ENCODE measurements around the gene DICER1. TPM values are rescaled to one million over a fixed set of nuclear protein-coding genes. Genes with fewer than 3 reads are reported as not detected.
A peak's percentile ranks its signal among the peaks of the same experiment; 100 is the strongest.
"Not testable (repeated sequence)": the region's sequence is repeated elsewhere in the genome, so short reads cannot be mapped to it uniquely, and the experiment has no call there.

The DICER1 gene
- total RNA-seq, 2 experiments from 2014 or later: 62.7 to 65.5 TPM

GRCh38 chr14:95151561-95151960 lies 5.8 kb downstream of the DICER1 start:
- Mint-ChIP-seq H3K27me3 (no peaks in the 10 kb centered on the region), H3K4me3 (no peak overlapping the region), H3K27ac (no peak overlapping the region), H3K36me3 (peaks cover 16% of the 10 kb centered on the region), H3K9me3 (peaks cover 7% of the 10 kb centered on the region), H3K4me1 (peaks cover 35% of the 10 kb centered on the region)
- DNase-seq (no peak), ATAC-seq (ENCODE audit: low read depth) (no peak)
- POLR2A ChIA-PET: no interaction called here

DNA sequence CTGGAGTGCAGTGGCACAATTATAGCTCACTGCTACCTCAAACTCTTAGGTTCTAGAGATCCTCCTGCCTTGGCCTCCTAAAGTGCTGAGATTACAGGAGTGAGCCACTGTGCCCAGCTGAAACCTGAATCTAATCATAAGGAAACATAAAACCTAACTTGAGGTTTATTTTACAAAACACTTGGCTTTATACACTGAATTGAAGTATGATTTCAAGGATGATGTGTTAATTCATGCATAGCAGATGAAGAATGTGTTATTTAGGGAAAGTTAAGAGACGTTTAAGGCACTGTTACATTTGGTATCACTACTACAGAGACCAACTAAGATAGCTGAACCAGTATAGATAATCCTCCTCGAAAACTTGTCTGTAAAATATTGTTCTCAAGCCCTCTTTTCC lies 6.4 kb downstream of the DICER1 start:
- peaks cover 11% of the 10 kb centered on the region for H3K9me3 Mint-ChIP-seq
- no peak for DNase-seq
- H3K4me3 Mint-ChIP-seq: no peak overlapping the region
- H3K36me3 Mint-ChIP-seq: peaks cover 23% of the 10 kb centered on the region
- H3K27me3 Mint-ChIP-seq: no peaks in the 10 kb centered on the region
- no peak for ATAC-seq (ENCODE audit: low read depth)
- POLR2A ChIA-PET: no interaction called here
- H3K27ac Mint-ChIP-seq: peak overlapping the region; percentile 3
- peaks cover 32% of the 10 kb centered on the region for H3K4me1 Mint-ChIP-seq

GRCh38 chr14:95149441-95149840 lies 7.9 kb downstream of the DICER1 start:
- peaks cover 18% of the 10 kb centered on the region for H3K9me3 Mint-ChIP-seq
- H3K27me3 Mint-ChIP-seq: no peaks in the 10 kb centered on the region
- H3K4me1 Mint-ChIP-seq: peaks cover 26% of the 10 kb centered on the region
- DNase-seq: no peak
- POLR2A ChIA-PET: no interaction called here
- H3K4me3 Mint-ChIP-seq: no peak overlapping the region
- H3K36me3 Mint-ChIP-seq: peaks cover 31% of the 10 kb centered on the region
- peak overlapping the region; percentile 42 for H3K27ac Mint-ChIP-seq
- ATAC-seq (ENCODE audit: low read depth): no peak

GRCh38 chr14:95147597-95147996 lies 9.7 kb downstream of the DICER1 start:
- no peak overlapping the region for H3K4me3 Mint-ChIP-seq
- peaks cover 18% of the 10 kb centered on the region for H3K9me3 Mint-ChIP-seq

GRCh38 chr14:95146079-95146771 lies 11.1 kb downstream of the DICER1 start:
- POLR2A ChIA-PET: no interaction called here
- H3K9me3 Mint-ChIP-seq: peaks cover 18% of the 10 kb centered on the region
- H3K4me1 Mint-ChIP-seq: peaks cover 24% of the 10 kb centered on the region
- no peak overlapping the region for H3K4me3 Mint-ChIP-seq
- no peak for ATAC-seq (ENCODE audit: low read depth)
- DNase-seq: no peak
- H3K27me3 Mint-ChIP-seq: no peaks in the 10 kb centered on the region
- peaks cover 30% of the 10 kb centered on the region for H3K36me3 Mint-ChIP-seq
- no peak overlapping the region for H3K27ac Mint-ChIP-seq

More at GRCh38 chr14:95147597-95147996, 9.7 kb downstream of the DICER1 start:
- Mint-ChIP-seq H3K4me1 (peaks cover 29% of the 10 kb centered on the region), H3K27ac (no peak overlapping the region), H3K36me3 (peaks cover 30% of the 10 kb centered on the region), H3K27me3 (no peaks in the 10 kb centered on the region)
- DNase-seq: no peak
- ATAC-seq (ENCODE audit: low read depth): no peak
- POLR2A ChIA-PET: no interaction called here

- peaks cover 34% of the 10 kb centered on the region for H3K36me3 Mint-ChIP-seq
- H3K27ac Mint-ChIP-seq: no peak overlapping the region
- DNase-seq (no peak), ATAC-seq (ENCODE audit: low read depth) (no peak)
- no peaks in the 10 kb centered on the region for H3K27me3 Mint-ChIP-seq
- peaks cover 18% of the 10 kb centered on the region for H3K9me3 Mint-ChIP-seq
- POLR2A ChIA-PET: no interaction called here
- peaks cover 26% of the 10 kb centered on the region for H3K4me1 Mint-ChIP-seq
- no peak overlapping the region for H3K4me3 Mint-ChIP-seq
Measured at GRCh38 chr14:95144849-95145248, 12.5 kb downstream of the DICER1 start.

GRCh38 chr14:95143808-95144620 lies 13.3 kb downstream of the DICER1 start:
- peaks cover 24% of the 10 kb centered on the region for H3K4me1 Mint-ChIP-seq
- no peak overlapping the region for H3K4me3 Mint-ChIP-seq
- ATAC-seq (ENCODE audit: low read depth) (no peak), DNase-seq (no peak)
- H3K36me3 Mint-ChIP-seq: peaks cover 34% of the 10 kb centered on the region
- no peak overlapping the region for H3K27ac Mint-ChIP-seq
- POLR2A ChIA-PET: no interaction called here
- H3K27me3 Mint-ChIP-seq: no peaks in the 10 kb centered on the region
- H3K9me3 Mint-ChIP-seq: peaks cover 18% of the 10 kb centered on the region

DNA sequence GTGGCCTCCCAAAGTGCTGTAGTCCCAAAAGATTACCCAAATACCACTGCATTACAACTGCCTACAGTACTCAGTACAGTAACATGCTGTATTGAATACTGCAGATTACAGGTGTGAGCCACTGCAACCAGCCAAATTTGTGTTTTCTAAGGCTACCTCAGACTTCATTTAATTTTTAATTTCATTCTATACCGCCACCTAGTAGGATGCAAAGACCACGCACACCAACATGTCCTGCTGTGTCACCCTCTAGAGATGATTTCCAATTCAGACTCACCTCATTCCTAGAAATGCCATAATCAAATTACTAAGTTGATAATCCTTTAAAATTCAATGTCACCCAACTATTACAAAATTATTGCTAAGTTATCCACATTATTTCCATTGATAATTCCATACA lies 15.1 kb downstream of the DICER1 start:
- Mint-ChIP-seq H3K9me3 (peaks cover 14% of the 10 kb centered on the region), H3K4me3 (no peak overlapping the region), H3K4me1 (peaks cover 22% of the 10 kb centered on the region), H3K27ac (no peak overlapping the region), H3K36me3 (peaks cover 31% of the 10 kb centered on the region), H3K27me3 (no peaks in the 10 kb centered on the region)
- DNase-seq: no peak
- no peak for ATAC-seq (ENCODE audit: low read depth)
- POLR2A ChIA-PET: no interaction called here

DNA sequence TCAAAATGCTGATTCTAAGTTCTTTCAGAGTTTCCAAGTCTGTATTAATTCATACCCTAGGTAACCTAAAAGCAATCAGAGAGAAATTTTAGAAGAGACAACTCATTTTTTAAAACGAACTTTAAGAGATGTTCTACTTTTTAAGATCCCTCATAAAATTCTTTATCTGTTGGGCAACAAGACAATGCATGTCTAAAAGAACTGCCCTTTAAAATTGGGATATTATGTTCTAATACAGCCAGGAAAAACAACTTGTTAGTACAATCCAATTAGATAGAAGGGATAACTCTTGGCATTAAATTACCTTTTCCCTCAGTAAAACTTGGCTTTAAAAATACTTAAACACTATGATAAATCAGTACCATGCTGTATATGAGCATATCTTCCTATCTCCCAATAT lies 15.6 kb downstream of the DICER1 start:
- ATAC-seq (ENCODE audit: low read depth) (no peak), DNase-seq (no peak)
- Mint-ChIP-seq H3K4me3 (no peak overlapping the region), H3K36me3 (peaks cover 30% of the 10 kb centered on the region), H3K4me1 (peaks cover 22% of the 10 kb centered on the region), H3K27me3 (no peaks in the 10 kb centered on the region), H3K27ac (no peak overlapping the region), H3K9me3 (peaks cover 12% of the 10 kb centered on the region)
- POLR2A ChIA-PET: no interaction called here

GRCh38 chr14:95140060-95140858 lies 17.1 kb downstream of the DICER1 start:
- no peak overlapping the region for H3K4me3 Mint-ChIP-seq
- DNase-seq (no peak), ATAC-seq (ENCODE audit: low read depth) (no peak)
- H3K4me1 Mint-ChIP-seq: peaks cover 19% of the 10 kb centered on the region
- H3K27me3 Mint-ChIP-seq: no peaks in the 10 kb centered on the region
- H3K36me3 Mint-ChIP-seq: peaks cover 22% of the 10 kb centered on the region
- H3K9me3 Mint-ChIP-seq: peaks cover 5% of the 10 kb centered on the region
- H3K27ac Mint-ChIP-seq: no peak overlapping the region
- POLR2A ChIA-PET: interaction anchor here (0.6 kb wide), 1 partner anchor 38 kb away, joined by 3 read pairs; no protein-coding TSS in a partner anchor

- no peak for DNase-seq
- no peak overlapping the region for H3K4me3 Mint-ChIP-seq
- peaks cover 15% of the 10 kb centered on the region for H3K36me3 Mint-ChIP-seq
- POLR2A ChIA-PET: no interaction called here
- no peaks in the 10 kb centered on the region for H3K27me3 Mint-ChIP-seq
- H3K9me3 Mint-ChIP-seq: no peaks in the 10 kb centered on the region
- no peak overlapping the region for H3K27ac Mint-ChIP-seq
- ATAC-seq (ENCODE audit: low read depth): no peak
- peaks cover 14% of the 10 kb centered on the region for H3K4me1 Mint-ChIP-seq
Measured at GRCh38 chr14:95138876-95139275, 18.5 kb downstream of the DICER1 start.

GRCh38 chr14:95138455-95138854 lies 18.9 kb downstream of the DICER1 start:
- H3K27ac Mint-ChIP-seq; H3K9me3 Mint-ChIP-seq; H3K27me3 Mint-ChIP-seq; H3K4me3 Mint-ChIP-seq; ATAC-seq (ENCODE audit: low read depth); DNase-seq; POLR2A ChIA-PET: not testable (repeated sequence)
- Mint-ChIP-seq H3K4me1 (peaks cover 13% of the 10 kb centered on the region), H3K36me3 (peaks cover 15% of the 10 kb centered on the region)

- DNase-seq (no peak), ATAC-seq (ENCODE audit: low read depth) (no peak)
- no peaks in the 10 kb centered on the region for H3K27me3 Mint-ChIP-seq
- no peak overlapping the region for H3K27ac Mint-ChIP-seq
- H3K36me3 Mint-ChIP-seq: peaks cover 19% of the 10 kb centered on the region
- no peaks in the 10 kb centered on the region for H3K9me3 Mint-ChIP-seq
- POLR2A ChIA-PET: no interaction called here
- H3K4me3 Mint-ChIP-seq: no peak overlapping the region
- peaks cover 8% of the 10 kb centered on the region for H3K4me1 Mint-ChIP-seq
Measured at GRCh38 chr14:95137804-95138167, 19.5 kb downstream of the DICER1 start.
